Fibroblast of pulmonary artery (primary cell): ENCODE measurements around the gene COL24A1.

ENCODE experiments used
- DNase-seq: peaks from one replicate; pipeline ENCODE4 v3.0.0-alpha.2; 2010; ENCODE audit warnings: low read depth
- H3K4me3 ChIP-seq: replicated peaks from 2 replicates; pipeline ENCODE4 v1.5.1; 2011; ENCODE audit warnings: low read depth, mild to moderate bottlenecking, control low read depth, low read length, moderate library complexity
- CTCF ChIP-seq: IDR thresholded peaks from 2 replicates; pipeline ENCODE4 v1.5.1; 2011; ENCODE audit warnings: mild to moderate bottlenecking, control low read depth, low read length, inconsistent platforms; ENCODE audit errors: missing control alignments

Gene COL24A1

GRCh38 chr1:85692730-85693314 is 463.8 kb downstream of the COL24A1 start:
- peak; percentile 82 for DNase-seq
- peak; percentile 55 for TF ChIP-seq CTCF

GRCh38 chr1:85689775-85690404 is 466.7 kb downstream of the COL24A1 start:
- DNase-seq = no peak
- no peak overlapping the region for H3K4me3 ChIP-seq
- TF ChIP-seq CTCF = no peak

More at GRCh38 chr1:85692730-85693314, 463.8 kb downstream of the COL24A1 start:
- no peak overlapping the region for H3K4me3 ChIP-seq

- no peak for TF ChIP-seq CTCF
- no peak for DNase-seq
- H3K4me3 ChIP-seq = no peak overlapping the region
Measured at GRCh38 chr1:85683292-85684025, 473.1 kb downstream of the COL24A1 start.

- no peak overlapping the region for H3K4me3 ChIP-seq
- TF ChIP-seq CTCF = no peak
- DNase-seq = peak; percentile 81
Measured at GRCh38 chr1:85681087-85681486, 475.5 kb downstream of the COL24A1 start.
